ENCODE data around the gene HLA-DQB2.
"Not testable (repeated sequence)": the region's sequence is repeated elsewhere in the genome, so short reads cannot be mapped to it uniquely, and the experiment has no call there.

Gene HLA-DQB2

GRCh38 chr6:32764048-32764447 lies 716 bp upstream of the HLA-DQB2 start:
- H3K4me1 ChIP-seq, result no peaks in the 10 kb centered on the region
- peaks cover 0 to 25% of the 10 kb centered on the region in 2 donors for H3K27me3 ChIP-seq
- H3K36me3 ChIP-seq, result no peaks in the 10 kb centered on the region
- no peak overlapping the region for H3K27ac ChIP-seq
- no peaks in the 10 kb centered on the region for H3K9me3 ChIP-seq
- no peak for TF ChIP-seq CTCF (IDR thresholded peaks at IDR 0.05)
- H3K4me3 ChIP-seq, result no peak overlapping the region
- DNase-seq, result no peak
- intact Hi-C loops (cut with DNase I; ENCODE audit: low total_unique reads), result loop anchor here (5.0 kb wide), 1 partner anchor 97 kb away; the partner anchor contains the start of gene HLA-DQB1

- no peaks in the 10 kb centered on the region for H3K36me3 ChIP-seq
- intact Hi-C loops (cut with DNase I; ENCODE audit: low total_unique reads), result loop anchor here (5.0 kb wide), 1 partner anchor 94 kb away; the partner anchor contains the start of gene HLA-DQB1
- H3K27me3 ChIP-seq, result peaks cover 0 to 21% of the 10 kb centered on the region in 2 donors
- H3K4me1 ChIP-seq, result no peaks in the 10 kb centered on the region
- H3K9me3 ChIP-seq, result no peaks in the 10 kb centered on the region
- DNase-seq, result no peak
- H3K4me3 ChIP-seq, result no peak overlapping the region
- no peak overlapping the region for H3K27ac ChIP-seq
- TF ChIP-seq CTCF (IDR thresholded peaks at IDR 0.05), result no peak
Observed at GRCh38 chr6:32761548-32761947, 1.8 kb downstream of the HLA-DQB2 start.

- no peak overlapping the region for H3K27ac ChIP-seq
- intact Hi-C loops (cut with DNase I; ENCODE audit: low total_unique reads), result loop anchor here (5.0 kb wide), 1 partner anchor 94 kb away; the partner anchor contains the start of gene HLA-DQB1
- no peaks in the 10 kb centered on the region for H3K4me1 ChIP-seq
- DNase-seq, result no peak
- no peak overlapping the region for H3K4me3 ChIP-seq
- H3K27me3 ChIP-seq, result peaks cover 0 to 21% of the 10 kb centered on the region in 2 donors
- no peak for TF ChIP-seq CTCF (IDR thresholded peaks at IDR 0.05)
- H3K9me3 ChIP-seq, result no peaks in the 10 kb centered on the region
- no peaks in the 10 kb centered on the region for H3K36me3 ChIP-seq
Observed at GRCh38 chr6:32761072-32761471, 2.3 kb downstream of the HLA-DQB2 start.

GRCh38 chr6:32759669-32760068 lies 3.7 kb downstream of the HLA-DQB2 start:
- Histone ChIP-seq H3K27ac (no peak overlapping the region), H3K4me3 (no peak overlapping the region), H3K36me3 (no peaks in the 10 kb centered on the region), H3K4me1 (no peaks in the 10 kb centered on the region), H3K27me3 (peaks cover 0 to 21% of the 10 kb centered on the region in 2 donors), H3K9me3 (no peaks in the 10 kb centered on the region)
- intact Hi-C loops (cut with DNase I; ENCODE audit: low total_unique reads), result loop anchor here (5.0 kb wide), 1 partner anchor 92 kb away; the partner anchor contains the start of gene HLA-DQB1
- no peak for TF ChIP-seq CTCF (IDR thresholded peaks at IDR 0.05)
- no peak for DNase-seq

- Histone ChIP-seq H3K9me3 (no peaks in the 10 kb centered on the region), H3K27me3 (peaks cover 0 to 7% of the 10 kb centered on the region in 2 donors), H3K27ac (no peak overlapping the region), H3K36me3 (no peaks in the 10 kb centered on the region), H3K4me1 (no peaks in the 10 kb centered on the region), H3K4me3 (no peak overlapping the region)
- intact Hi-C loops (cut with DNase I; ENCODE audit: low total_unique reads), result no loop called here
- no peak for TF ChIP-seq CTCF (IDR thresholded peaks at IDR 0.05)
- DNase-seq, result no peak
Observed at GRCh38 chr6:32752580-32752979, 10.8 kb downstream of the HLA-DQB2 start.

GRCh38 chr6:32745649-32746048 lies 17.7 kb downstream of the HLA-DQB2 start:
- not testable (repeated sequence) for H3K9me3 ChIP-seq, H3K4me3 ChIP-seq, H3K4me1 ChIP-seq, DNase-seq, H3K27me3 ChIP-seq, H3K36me3 ChIP-seq, H3K27ac ChIP-seq
- intact Hi-C loops (cut with DNase I; ENCODE audit: low total_unique reads), result loop anchor here (10.0 kb wide), 1 partner anchor 101 kb away; no protein-coding TSS in a partner anchor
